ENCODE results near the gene CD93.

Gene CD93

GRCh38 chr20:23063581-23063980 is 22.5 kb downstream of the CD93 start:
- TF ChIP-seq CTCF (IDR thresholded peaks at IDR 0.05; ENCODE audit: low read depth, low read length, missing control alignments) = no peak
- no peak overlapping the region for H3K4me3 ChIP-seq (replicated peaks; ENCODE audit: low read depth, low read length)
- no peak for DNase-seq (ENCODE audit: extremely low read depth, low read depth)

- no peak for DNase-seq (ENCODE audit: extremely low read depth, low read depth)
These were observed 23.0 kb downstream of the CD93 start for GRCh38 chr20:23063168-23063567.

GRCh38 chr20:23062632-23063031 is 23.5 kb downstream of the CD93 start:
- DNase-seq (ENCODE audit: extremely low read depth, low read depth) = no peak
- TF ChIP-seq CTCF (IDR thresholded peaks at IDR 0.05; ENCODE audit: low read depth, low read length, missing control alignments) = no peak
- H3K4me3 ChIP-seq (replicated peaks; ENCODE audit: low read depth, low read length) = no peak overlapping the region

More at GRCh38 chr20:23063168-23063567, 23.0 kb downstream of the CD93 start:
- no peak for TF ChIP-seq CTCF (IDR thresholded peaks at IDR 0.05; ENCODE audit: low read depth, low read length, missing control alignments)
- H3K4me3 ChIP-seq (replicated peaks; ENCODE audit: low read depth, low read length) = no peak overlapping the region

GRCh38 chr20:23061734-23062561 is 24.2 kb downstream of the CD93 start:
- peak; percentile 38 for TF ChIP-seq CTCF (IDR thresholded peaks at IDR 0.05; ENCODE audit: low read depth, low read length, missing control alignments)
- peak; percentile 6 for DNase-seq (ENCODE audit: extremely low read depth, low read depth)

GRCh38 chr20:23061262-23061661 is 24.9 kb downstream of the CD93 start:
- no peak overlapping the region for H3K4me3 ChIP-seq (replicated peaks; ENCODE audit: low read depth, low read length)
- TF ChIP-seq CTCF (IDR thresholded peaks at IDR 0.05; ENCODE audit: low read depth, low read length, missing control alignments) = no peak
- no peak for DNase-seq (ENCODE audit: extremely low read depth, low read depth)

More at GRCh38 chr20:23061734-23062561, 24.2 kb downstream of the CD93 start:
- H3K4me3 ChIP-seq (replicated peaks; ENCODE audit: low read depth, low read length) = no peak overlapping the region

GRCh38 chr20:23060629-23061028 is 25.5 kb downstream of the CD93 start:
- no peak for DNase-seq (ENCODE audit: extremely low read depth, low read depth)
- no peak overlapping the region for H3K4me3 ChIP-seq (replicated peaks; ENCODE audit: low read depth, low read length)
- TF ChIP-seq CTCF (IDR thresholded peaks at IDR 0.05; ENCODE audit: low read depth, low read length, missing control alignments) = no peak

Measured in HFF-Myc (cell line).